Esophagus muscularis mucosa (tissue), 4 donors: ENCODE measurements around the gene CELA3B.
"Not testable (repeated sequence)": the region's sequence is repeated elsewhere in the genome, so short reads cannot be mapped to it uniquely, and the experiment has no call there.

ENCODE experiments used
- CTCF ChIP-seq, 3 experiments: fragments of 200-600 bp in 2 of 3; fragments of 450-650 bp in 1 of 3; sonication (generic) in 2 of 3; IDR thresholded peaks; one replicate each; pipeline ENCODE4 v1.5.1; 2017 to 2019; ENCODE audit warnings: antibody characterized with exemption in 3 of 3, mild to moderate bottlenecking in 2 of 3, moderate library complexity in 1 of 3
- EP300 ChIP-seq: sonication (generic); formaldehyde crosslinking; IDR thresholded peaks from one replicate; pipeline ENCODE4 v1.6.1; 2017; ENCODE audit warnings: antibody characterized with exemption
- POLR2A ChIP-seq: fragments of 450-650 bp; IDR thresholded peaks from one replicate; pipeline ENCODE4 v1.6.1; 2017; ENCODE audit warnings: antibody characterized with exemption, moderate library complexity, mild to moderate bottlenecking, low read depth
- POLR2AphosphoS5 ChIP-seq, 2 donors: sonication (generic); formaldehyde crosslinking; IDR thresholded peaks; one replicate each; pipeline ENCODE4 v1.6.1; 2017; ENCODE audit warnings: antibody characterized with exemption in 2 of 2

GRCh38 chr1:21976703-21977239 is at the start of gene CELA3B:
- not testable (repeated sequence) for TF ChIP-seq POLR2A; CTCF (IDR thresholded peaks at IDR 0.05); POLR2AphosphoS5 (IDR thresholded peaks at IDR 0.05); EP300
